Measurements from ENCODE around the gene UBE2G2.

UBE2G2 gene

DNA sequence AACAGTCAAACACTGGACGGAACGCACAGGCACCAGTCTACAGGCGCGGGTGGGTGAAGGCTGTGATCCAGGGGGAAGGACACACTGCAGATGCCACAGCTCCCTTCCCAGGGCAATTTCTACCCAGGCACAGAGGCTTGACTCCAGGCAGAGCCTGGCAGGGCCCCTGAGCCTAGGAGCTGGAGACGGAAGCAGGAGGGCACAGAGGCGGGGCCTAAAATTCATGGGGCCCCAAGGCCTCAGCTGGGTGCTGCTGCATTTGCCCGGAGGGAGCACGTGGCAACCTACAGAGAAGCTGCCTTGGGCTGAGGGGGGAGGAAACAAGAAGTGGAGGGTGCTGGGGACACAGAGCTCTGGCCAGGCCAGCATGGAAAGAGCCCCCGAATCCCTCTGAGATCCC lies 41.2 kb downstream of the UBE2G2 start:
- no peak for TF ChIP-seq CTCF (conservative IDR thresholded peaks at IDR 0.05; ENCODE audit: low read depth, low read length)
- no peak for DNase-seq (ENCODE audit: low read depth)
- no peak overlapping the region for H3K4me3 ChIP-seq (ENCODE audit: low read depth, low read length)

- DNase-seq (ENCODE audit: low read depth): no peak
- TF ChIP-seq CTCF (conservative IDR thresholded peaks at IDR 0.05; ENCODE audit: low read depth, low read length): no peak
- no peak overlapping the region for H3K4me3 ChIP-seq (ENCODE audit: low read depth, low read length)
Measured at GRCh38 chr21:44759628-44760285, 41.9 kb downstream of the UBE2G2 start.

DNA sequence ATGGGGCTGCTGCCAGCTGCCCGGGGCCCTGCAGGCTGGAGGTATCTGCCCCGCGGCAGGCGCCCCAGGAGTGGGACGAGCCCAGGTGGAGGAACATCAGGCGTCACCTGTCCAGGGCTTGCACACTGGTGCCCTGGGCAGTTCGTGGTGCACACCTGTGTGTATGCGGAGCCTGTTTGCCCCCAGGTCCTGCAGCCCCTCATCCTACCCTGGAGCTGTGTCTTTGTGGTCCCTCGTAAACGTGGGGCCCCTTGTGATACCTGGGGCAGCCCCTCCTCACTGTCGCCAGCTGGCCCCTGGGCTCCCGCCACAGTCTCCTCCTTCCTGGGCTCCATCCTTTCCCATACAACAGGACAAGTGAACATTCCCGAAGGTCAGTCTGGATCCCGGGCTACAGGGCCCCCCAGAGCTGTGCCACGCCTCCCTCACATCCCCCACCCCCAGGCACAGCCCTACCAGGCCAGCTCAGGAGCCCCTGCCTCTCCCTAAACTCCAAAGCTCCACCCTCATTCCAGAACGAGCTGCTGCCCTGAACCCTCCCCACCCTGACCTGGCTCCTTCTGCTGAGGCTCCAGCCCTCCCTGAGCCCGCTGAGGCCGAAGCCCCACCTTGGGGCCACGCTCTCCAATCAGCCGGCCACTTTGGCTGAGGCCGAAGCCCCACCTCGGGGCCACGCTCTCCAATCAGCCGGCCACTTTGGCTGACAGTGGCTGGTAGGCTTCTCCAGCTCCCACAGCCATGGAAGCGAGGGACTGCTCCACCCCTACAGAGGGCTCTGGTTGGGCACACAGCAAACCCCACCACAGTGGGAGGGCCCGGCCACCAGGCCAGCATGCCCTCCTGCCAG lies 42.6 kb downstream of the UBE2G2 start:
- no peak for DNase-seq (ENCODE audit: low read depth)
- no peak for TF ChIP-seq CTCF (conservative IDR thresholded peaks at IDR 0.05; ENCODE audit: low read depth, low read length)
- no peak overlapping the region for H3K4me3 ChIP-seq (ENCODE audit: low read depth, low read length)

- no peak overlapping the region for H3K4me3 ChIP-seq (ENCODE audit: low read depth, low read length)
- no peak for DNase-seq (ENCODE audit: low read depth)
- TF ChIP-seq CTCF (conservative IDR thresholded peaks at IDR 0.05; ENCODE audit: low read depth, low read length): no peak
Measured at GRCh38 chr21:44758141-44758561, 43.5 kb downstream of the UBE2G2 start.

DNA sequence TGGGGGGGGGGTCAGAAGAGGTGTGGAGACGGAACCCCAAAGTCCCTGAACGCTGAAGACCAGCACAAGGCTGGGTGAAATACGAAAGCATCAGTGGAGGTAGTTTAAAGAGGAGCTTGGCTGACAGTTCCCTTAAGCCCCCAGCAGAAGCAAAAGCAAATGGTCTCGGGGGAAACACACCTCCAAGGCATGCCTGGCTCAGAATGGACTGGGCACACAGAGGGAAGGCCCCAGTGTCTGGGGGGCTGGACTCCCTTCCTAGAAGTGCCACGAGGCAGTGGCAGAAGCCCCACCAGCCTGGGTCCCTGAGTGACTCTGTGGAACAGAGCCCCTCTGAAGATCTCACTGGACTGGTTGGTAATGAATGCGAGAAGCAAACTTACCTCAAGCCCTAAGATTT lies 43.9 kb downstream of the UBE2G2 start:
- TF ChIP-seq CTCF (conservative IDR thresholded peaks at IDR 0.05; ENCODE audit: low read depth, low read length): no peak
- no peak for DNase-seq (ENCODE audit: low read depth)
- no peak overlapping the region for H3K4me3 ChIP-seq (ENCODE audit: low read depth, low read length)

DNA sequence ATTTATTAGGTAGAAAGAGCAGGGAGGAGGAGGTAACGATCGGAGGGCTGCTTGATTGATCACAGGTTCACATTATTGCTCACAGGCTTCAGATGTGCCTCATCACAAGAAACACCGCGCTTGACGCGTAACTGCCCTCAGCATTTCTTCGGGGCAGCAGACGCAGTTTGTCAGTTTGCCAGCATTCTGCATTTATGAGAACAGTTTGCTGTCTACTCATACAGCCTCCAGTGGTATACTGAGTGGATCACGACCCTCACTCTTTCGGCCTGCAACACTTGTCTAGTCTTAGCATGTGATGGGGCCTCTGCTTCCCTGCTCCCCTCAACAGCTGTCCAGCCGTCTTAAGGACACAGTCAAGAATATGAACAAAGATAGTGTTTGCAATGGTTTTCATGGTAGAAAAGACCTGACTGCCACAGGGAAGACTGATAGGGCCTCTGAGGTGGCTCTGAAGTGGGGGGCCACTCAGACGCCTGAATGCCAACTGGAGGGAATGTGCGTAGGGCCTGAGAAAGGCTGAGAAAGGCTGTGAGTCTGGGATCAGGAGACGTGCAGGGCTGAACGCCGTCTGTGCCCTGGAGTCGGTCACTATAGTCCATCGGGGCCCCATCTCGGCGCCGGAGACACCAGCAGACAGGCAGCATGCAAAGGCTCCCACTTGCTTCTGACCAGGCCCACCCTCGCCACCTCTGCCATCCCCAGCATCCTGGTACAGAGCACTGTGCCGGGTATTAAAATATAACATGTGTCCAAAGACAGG lies 45.0 kb downstream of the UBE2G2 start:
- H3K4me3 ChIP-seq (ENCODE audit: low read depth, low read length): no peak overlapping the region
- DNase-seq (ENCODE audit: low read depth): no peak
- TF ChIP-seq CTCF (conservative IDR thresholded peaks at IDR 0.05; ENCODE audit: low read depth, low read length): no peak
